MM.1S (cell line): ENCODE results near the gene MFAP3.

Experiments used
- EZH2 ChIP-seq: fragments of 300-600 bp; sonication (generic); optimal IDR thresholded peaks from 2 replicates; pipeline ENCODE3; 2017; ENCODE audit warnings: low read depth, mild to moderate bottlenecking, antibody characterized with exemption, low read length, mixed read lengths
- TF ChIP-seq, protein P1 (sequence below): fragments of 300-600 bp; sonication (generic); IDR thresholded peaks from 2 replicates; pipeline ENCODE4 v1.5.1; 2016; ENCODE audit warnings: antibody characterized with exemption, low read length, mixed read lengths

DNA sequence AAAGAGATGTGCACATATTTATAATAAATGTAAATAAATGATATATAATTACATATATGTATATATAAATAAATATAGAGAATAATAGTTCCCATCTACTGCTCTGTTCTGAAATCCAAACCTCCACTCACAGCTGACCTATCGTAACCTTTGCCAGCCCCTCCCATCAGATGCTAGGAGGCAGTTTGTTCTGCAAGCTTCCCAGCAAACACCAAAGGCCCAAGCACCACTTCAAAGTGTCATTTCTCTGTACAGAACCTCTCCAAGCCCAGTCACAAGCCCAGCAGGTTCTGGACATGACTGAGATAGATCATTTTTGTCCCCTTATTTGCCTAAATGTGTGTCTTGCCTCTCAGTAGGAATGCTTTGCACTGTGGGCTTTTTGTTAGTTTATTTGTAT lies 62.4 kb downstream of the MFAP3 start:
- TF ChIP-seq, protein P1, sequence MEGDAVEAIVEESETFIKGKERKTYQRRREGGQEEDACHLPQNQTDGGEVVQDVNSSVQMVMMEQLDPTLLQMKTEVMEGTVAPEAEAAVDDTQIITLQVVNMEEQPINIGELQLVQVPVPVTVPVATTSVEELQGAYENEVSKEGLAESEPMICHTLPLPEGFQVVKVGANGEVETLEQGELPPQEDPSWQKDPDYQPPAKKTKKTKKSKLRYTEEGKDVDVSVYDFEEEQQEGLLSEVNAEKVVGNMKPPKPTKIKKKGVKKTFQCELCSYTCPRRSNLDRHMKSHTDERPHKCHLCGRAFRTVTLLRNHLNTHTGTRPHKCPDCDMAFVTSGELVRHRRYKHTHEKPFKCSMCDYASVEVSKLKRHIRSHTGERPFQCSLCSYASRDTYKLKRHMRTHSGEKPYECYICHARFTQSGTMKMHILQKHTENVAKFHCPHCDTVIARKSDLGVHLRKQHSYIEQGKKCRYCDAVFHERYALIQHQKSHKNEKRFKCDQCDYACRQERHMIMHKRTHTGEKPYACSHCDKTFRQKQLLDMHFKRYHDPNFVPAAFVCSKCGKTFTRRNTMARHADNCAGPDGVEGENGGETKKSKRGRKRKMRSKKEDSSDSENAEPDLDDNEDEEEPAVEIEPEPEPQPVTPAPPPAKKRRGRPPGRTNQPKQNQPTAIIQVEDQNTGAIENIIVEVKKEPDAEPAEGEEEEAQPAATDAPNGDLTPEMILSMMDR = no peak
- no peak for TF ChIP-seq EZH2
